GM19239 (cell line): ENCODE data around the gene LMLN.
A peak's percentile ranks its signal among the peaks of the same experiment; 100 is the strongest.
"Not testable (repeated sequence)": the region's sequence is repeated elsewhere in the genome, so short reads cannot be mapped to it uniquely, and the experiment has no call there.

Experiments
- DNase-seq: peaks from one replicate; pipeline ENCODE4 v3.0.0; 2011; ENCODE audit warnings: low spot score; ENCODE audit not compliant: insufficient read length
- FAIRE-seq: peaks from 2 replicates; lab custom pipeline; 2011; peaks lifted over from hg19 to GRCh38; lab: Jason Lieb, UNC

The LMLN gene, protein sequence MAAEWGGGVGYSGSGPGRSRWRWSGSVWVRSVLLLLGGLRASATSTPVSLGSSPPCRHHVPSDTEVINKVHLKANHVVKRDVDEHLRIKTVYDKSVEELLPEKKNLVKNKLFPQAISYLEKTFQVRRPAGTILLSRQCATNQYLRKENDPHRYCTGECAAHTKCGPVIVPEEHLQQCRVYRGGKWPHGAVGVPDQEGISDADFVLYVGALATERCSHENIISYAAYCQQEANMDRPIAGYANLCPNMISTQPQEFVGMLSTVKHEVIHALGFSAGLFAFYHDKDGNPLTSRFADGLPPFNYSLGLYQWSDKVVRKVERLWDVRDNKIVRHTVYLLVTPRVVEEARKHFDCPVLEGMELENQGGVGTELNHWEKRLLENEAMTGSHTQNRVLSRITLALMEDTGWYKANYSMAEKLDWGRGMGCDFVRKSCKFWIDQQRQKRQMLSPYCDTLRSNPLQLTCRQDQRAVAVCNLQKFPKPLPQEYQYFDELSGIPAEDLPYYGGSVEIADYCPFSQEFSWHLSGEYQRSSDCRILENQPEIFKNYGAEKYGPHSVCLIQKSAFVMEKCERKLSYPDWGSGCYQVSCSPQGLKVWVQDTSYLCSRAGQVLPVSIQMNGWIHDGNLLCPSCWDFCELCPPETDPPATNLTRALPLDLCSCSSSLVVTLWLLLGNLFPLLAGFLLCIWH

DNA sequence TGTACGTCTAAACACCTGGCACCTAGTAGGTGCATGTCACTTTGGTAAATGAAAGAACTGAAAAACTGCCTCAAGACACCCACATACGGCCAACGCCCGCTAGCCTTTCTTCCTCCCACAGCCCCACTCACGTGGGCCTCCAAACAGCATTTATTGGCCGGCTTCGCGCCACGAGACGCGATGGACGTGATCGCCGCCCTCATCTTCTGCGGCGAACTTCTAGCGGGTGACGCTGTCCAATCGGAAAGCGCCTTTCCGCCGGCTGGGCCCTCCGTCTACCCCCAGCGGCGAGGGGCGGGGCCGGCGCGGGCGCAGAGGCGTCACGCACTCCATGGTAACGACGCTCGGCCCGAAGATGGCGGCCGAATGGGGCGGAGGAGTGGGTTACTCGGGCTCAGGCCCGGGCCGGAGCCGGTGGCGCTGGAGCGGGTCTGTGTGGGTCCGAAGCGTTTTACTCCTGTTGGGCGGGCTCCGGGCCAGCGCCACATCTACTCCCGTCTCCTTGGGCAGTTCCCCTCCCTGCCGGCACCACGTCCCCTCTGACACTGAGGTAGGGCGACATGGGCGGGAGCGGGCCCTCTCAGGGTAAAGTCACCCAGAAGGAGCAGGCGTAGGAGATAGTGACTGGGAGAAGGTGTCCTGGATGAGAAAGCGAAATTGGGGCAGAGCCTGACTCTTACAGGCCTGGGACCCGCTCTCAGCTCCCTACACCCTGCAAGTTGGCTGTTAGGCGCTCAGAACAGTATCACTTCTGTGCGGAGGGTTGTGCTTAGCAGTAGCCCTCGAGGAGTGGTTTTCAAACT, at the start of gene LMLN:
LMLN (plus strand) TSS at position 327 of the 803 bp plus-strand sequence; CDS start at position 356, 29 bp downstream.
- DNase-seq (peak; percentile 71), FAIRE-seq (peak; percentile 93)

GRCh38 chr3:197912741-197913476, 47.1 kb upstream of the LMLN start:
- no peak for FAIRE-seq
- DNase-seq, result no peak

- FAIRE-seq (no peak), DNase-seq (no peak)
Observed at GRCh38 chr3:197913641-197914380, 46.2 kb upstream of the LMLN start.

GRCh38 chr3:197921429-197922275, 38.4 kb upstream of the LMLN start:
- not testable (repeated sequence) for FAIRE-seq

DNA sequence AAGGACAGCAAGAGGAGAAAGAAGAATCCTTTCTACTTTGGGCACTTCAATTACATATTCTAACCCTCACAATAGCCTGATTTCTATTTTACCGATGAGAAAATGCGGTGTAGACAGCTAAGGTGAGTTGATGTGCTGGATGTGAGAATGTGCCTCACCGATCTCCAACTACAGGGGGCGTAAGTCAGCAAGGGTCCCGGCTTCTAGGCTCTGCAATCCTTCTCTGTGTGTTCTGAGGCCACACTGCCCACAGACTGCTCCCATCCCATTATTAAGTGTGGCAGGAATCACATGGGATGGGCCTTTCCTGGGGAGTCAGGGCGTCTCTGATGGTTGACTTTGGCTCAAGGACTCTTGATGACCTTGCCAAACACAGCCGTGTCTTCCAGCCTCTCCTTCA, 33.6 kb upstream of the LMLN start:
- DNase-seq, result no peak
- no peak for FAIRE-seq

More at GRCh38 chr3:197921429-197922275, 38.4 kb upstream of the LMLN start:
- DNase-seq, result not testable (repeated sequence)

- not testable (repeated sequence) for DNase-seq, FAIRE-seq
Observed at GRCh38 chr3:197927578-197927977, 32.4 kb upstream of the LMLN start.

DNA sequence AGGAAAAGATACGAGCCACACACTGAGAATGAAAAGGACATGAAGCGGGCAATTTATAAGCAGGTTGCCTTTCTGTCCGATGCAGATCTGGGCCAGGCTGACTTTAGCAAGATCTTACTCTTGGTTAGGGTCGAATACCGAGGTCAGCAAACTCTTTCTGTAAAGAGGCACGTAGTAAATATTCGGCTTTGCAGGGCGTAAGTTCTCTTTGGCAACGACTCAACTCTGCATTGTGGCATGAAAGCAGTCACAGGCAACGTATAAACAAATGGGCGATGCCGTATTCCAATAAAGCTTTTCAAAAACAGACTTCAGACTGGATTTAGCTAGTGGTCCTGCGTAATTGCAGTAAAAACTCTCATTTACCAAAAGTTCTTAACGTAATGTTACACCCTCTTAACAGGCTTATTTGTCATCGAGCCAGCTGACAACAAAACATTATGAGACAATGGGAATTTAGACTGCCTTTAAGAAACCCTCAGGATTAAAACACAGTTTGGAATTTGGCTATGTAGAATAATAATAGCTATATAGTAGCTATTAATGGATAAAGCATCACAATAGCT, 23.1 kb upstream of the LMLN start:
- DNase-seq, result no peak
- no peak for FAIRE-seq

GRCh38 chr3:197940745-197941384, 19.2 kb upstream of the LMLN start:
- FAIRE-seq (no peak), DNase-seq (no peak)

- peak; percentile 91 for FAIRE-seq
Observed at GRCh38 chr3:197942956-197943556, 17.0 kb upstream of the LMLN start.

GRCh38 chr3:197949191-197949777, 10.7 kb upstream of the LMLN start:
- FAIRE-seq, result no peak
- no peak for DNase-seq

More at GRCh38 chr3:197942956-197943556, 17.0 kb upstream of the LMLN start:
- no peak for DNase-seq

DNA sequence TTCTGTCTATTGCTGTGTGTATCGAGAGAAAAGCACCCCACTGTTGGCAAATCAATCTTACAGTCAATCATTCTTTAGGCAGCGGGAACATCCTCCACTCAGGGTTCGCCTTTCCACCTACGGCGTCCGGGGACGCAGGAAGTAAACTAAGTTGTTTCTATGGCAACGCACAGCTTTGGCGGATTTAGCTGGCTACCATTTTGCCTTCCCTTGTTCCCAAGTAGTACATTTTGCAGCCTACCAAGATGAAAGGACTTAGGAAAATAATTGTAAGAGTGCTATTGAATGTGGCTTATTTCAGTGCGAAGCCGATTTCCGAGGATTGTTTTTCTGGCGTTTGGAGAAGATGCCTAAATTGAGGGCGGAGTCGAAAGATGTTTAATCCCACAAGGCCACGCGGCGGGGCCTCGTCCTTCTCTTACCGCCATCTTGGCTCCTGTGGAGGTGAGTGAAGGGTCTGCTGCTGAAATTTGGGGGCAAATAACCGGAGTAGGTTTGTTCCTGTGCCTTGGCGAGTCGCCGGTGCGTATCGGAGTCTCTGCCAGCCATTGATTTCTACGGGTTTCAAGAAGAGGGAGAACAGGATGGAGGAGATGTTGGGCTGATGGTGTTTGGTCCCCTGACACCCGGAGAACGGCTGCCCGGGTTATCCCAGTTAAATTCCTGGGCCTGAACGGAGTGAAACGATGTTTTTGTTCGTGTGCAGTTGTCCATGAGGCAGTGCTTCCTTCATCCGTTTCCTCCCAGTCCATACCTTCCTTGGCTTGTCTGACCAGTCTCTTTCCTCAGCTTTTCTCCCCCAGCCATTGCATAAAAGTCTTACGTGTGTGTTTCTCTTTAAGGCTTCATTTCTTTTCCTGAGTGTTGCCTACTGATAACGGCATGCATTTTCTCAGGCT, 10.0 kb upstream of the LMLN start, which contains the start of gene RPL35A:
RPL35A (plus strand) TSS at position 413 of the 899 bp plus-strand sequence. CDS start 778 bp downstream, outside the sequence.
- FAIRE-seq (peak; percentile 98), DNase-seq (peak; percentile 57)

DNA sequence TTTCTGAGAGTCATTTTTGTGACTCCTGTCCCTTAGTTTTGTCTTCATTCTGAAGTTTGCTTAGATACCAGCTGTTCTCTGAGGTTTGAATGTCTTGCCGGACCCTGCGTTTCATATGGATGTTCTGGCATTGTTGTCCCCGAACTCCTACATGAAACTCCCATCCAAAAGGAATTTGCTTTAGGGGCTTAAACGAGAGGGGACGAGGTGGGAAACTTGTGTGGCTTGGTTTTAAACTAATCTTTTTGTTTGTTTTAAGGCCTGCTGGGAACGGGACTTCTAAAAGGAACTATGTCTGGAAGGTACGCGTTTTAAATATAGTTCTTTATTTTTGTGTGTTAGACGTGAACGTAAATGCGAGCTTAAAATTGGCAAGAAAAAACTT, 9.3 kb upstream of the LMLN start:
- DNase-seq (no peak), FAIRE-seq (no peak)

- no peak for FAIRE-seq
Observed at GRCh38 chr3:197951392-197951990, 8.5 kb upstream of the LMLN start.

DNA sequence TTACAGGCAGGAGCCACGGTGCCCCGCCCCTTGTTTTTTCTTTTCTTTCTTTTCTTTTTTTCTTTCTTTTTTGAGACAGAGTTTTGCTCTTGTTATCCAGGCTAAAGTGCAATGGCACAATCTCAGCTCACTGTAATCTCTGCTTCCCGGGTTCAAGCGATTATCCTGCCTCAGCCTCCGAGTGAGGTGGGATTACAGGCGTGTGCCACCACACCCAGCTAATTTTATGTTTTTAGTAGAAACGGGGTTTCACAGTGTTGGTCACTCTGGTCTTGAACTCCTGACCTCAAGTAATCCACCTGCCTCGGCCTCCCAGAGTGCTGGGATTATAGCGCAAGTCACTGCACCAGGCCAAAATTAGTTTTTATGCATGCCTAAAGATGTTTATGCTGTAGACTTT, 7.6 kb upstream of the LMLN start:
- no peak for DNase-seq
- no peak for FAIRE-seq

More at GRCh38 chr3:197951392-197951990, 8.5 kb upstream of the LMLN start:
- no peak for DNase-seq

DNA sequence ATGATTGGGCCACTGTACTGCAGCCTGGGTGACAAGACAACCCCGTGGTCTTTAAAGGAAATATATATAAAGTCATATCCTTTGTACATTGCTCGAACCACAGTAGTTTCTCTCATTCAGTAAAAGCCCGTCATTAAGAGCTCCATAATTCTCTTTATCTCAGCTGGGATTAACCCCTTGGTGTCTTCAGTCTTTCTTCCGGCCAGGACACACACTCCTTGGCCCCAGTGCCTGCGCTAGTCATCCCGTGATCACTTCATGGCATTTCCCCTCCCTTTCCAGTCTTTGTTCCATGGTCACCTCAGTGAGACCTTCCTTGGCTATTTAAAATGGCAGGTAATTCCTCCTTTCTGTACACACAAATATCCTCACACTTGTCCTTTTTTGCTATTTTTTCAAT, 6.7 kb upstream of the LMLN start:
- no peak for FAIRE-seq

More for the DNA sequence above, 6.7 kb upstream of the LMLN start:
- DNase-seq, result no peak
